GM21360 (cell line): ENCODE measurements around the gene CDCA7L.

Experiments
- ATAC-seq: cut with Tn5 transposase; IDR thresholded peaks from one replicate; pipeline ENCODE4 v1.9.1; 2021; ENCODE audit warnings: mild to moderate bottlenecking, moderate library complexity; ENCODE audit not compliant: unreplicated experiment

The CDCA7L gene, protein sequence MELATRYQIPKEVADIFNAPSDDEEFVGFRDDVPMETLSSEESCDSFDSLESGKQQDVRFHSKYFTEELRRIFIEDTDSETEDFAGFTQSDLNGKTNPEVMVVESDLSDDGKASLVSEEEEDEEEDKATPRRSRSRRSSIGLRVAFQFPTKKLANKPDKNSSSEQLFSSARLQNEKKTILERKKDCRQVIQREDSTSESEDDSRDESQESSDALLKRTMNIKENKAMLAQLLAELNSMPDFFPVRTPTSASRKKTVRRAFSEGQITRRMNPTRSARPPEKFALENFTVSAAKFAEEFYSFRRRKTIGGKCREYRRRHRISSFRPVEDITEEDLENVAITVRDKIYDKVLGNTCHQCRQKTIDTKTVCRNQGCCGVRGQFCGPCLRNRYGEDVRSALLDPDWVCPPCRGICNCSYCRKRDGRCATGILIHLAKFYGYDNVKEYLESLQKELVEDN

DNA sequence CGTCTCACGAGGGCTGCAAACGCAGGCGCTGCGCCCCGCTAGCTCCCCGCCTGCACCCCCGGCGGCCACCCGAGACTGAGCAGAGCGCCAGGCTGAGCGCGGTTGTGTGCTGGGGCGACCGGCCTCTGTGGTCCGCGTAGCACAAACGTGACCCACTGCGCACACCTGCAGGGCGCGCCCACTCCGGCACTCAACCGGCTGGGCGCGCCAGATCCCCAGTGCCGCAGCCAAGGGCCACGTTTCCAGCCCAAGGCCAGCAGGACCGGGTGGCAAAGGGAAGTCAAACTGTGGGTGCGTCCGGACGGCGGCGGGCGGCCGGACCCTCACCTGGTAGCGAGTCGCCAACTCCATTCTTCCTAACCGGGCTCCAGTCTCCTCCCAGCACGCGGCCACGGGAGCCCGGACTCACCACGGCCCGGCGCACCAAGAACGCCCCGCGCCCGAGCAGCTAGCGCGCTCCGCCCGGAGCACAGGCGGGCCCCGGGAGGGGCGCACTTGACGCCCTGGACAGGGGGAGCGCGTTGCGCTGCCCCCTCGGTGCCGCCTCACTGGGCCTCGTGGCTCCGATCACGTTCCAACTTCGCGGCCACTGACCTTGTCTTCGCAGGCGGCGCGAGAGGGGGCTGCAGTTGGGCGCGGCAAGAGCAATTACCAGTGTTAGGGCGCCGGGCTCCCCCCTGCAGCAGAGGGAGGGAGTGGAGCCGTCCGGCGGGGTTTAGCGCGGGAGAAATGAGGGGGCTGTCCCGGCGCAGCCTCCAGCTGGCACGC, at the start of gene CDCA7L:
CDCA7L (minus strand) TSS at position 446 of the 768 bp plus-strand sequence; CDS start at position 351, 95 bp downstream.
- peak; percentile 79 for ATAC-seq

DNA sequence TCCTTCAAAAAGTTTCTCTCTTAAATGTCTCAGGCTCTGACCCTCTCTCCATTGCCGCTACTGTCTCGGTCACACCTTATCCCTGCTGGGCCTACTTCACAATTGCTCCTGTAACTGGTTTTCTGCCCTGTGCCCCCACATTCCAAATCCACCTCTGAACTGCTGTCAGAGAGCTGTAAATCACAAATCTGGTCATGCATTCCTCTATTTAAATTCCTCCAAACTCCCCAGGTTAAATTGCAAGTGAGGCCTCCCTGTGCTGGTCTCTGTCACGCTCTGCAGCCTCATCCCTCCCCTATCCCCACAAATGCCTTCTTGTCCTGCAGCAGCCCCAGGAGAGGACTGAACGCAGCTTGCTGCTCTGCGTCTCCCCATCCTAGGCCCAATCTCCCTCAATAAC, 40.4 kb upstream of the CDCA7L start:
- no peak for ATAC-seq

DNA sequence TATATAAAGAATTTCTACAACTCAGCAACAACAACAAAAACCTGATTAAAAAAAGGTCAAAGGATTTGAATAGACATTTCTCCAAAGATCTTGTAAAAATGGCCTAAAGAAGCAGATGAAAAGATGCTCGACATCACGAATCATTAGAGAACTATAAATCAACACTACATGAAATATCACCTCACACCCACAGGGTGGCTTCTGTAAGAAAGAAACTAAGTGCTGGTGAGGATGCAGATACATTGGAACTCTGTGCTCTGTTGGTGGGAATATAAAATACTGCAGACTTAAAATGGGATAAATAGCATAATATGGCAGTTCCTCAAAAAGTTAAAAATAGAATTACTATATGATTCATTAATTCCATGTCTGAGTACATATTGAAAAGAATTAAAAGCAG, 38.3 kb upstream of the CDCA7L start:
- no peak for ATAC-seq

DNA sequence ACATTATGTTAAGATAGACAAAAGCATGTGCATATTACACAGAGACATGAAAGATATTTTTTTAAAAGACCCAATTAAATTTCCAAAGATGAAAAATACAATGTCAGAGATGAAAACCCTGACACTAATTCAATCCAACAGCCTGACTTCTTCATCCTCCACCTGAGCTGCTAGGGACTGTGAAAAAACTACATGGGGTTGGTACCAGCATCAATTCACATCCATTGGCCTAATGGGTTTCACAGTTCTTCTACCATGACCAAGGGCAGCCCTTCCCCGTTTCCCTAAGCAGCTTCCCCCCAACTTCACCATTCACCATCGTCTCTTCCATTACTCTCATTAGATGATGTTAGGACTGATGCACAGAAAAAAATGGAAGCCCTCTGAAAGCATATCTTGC, 37.4 kb upstream of the CDCA7L start:
- no peak for ATAC-seq

DNA sequence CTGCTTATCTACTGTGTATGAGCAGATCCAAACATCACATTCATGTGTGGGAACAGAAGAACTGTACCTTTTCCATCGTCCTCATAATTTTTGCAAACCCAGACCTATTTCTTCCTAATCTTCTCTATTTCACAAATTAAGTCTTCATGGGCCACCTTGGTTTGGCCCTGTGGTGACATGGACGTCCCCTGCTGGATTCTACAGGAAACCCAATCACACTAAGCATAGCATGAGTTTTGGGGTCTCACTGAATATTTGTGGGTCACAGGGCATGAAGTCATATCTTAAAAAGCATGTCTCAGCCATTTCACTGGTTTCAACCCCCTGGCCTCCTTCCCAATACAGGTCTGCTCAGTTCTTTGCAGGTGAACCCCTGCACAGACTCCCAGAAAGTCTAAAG, 35.8 kb upstream of the CDCA7L start:
- ATAC-seq, result no peak

DNA sequence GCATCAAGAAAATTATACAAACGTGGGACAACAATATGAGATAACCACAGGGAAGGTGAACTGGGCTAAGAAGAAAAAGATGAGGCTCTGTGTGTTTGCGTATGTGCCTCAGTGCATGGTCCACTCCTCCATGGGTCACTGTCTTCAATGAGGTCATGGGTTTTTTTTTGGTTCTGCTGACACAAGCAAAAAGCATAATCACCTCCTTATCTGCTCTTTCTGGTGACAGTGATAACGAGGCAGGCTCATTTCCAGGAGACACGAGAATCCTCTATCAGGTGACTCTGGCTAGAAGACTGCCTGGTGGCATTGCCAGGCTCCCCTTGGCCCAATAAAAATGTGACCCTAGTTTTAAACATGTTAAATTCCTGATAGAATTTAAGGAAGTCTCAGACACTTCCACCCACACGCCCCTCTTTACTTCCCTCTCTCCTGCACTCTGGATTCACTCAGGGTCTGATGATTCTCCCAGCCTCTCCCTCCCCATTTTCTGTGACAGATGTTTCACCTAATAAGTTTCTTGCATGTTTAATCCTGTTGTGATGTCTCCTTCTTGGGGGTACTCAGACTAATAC, 35.3 kb upstream of the CDCA7L start:
- no peak for ATAC-seq

DNA sequence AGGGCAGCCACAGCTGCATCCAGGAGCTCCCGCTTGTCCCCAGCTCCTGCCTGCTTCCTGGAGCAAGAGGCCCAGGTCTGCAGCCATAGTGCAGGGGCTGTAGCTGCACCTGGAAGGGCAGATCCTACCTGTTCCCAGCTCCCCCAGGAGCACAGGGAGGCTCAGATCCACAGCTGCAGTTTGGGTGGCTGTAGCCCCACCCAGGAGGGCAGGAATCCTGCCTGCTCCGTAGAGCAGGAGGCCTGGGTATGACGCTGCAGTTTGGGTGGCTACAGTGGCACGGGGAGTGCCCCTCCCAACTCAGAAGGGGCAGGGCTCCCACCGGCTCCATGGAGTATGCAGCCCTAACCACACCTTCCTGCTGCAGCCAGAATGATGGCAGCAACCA, 26.7 kb upstream of the CDCA7L start:
- ATAC-seq, result no peak

DNA sequence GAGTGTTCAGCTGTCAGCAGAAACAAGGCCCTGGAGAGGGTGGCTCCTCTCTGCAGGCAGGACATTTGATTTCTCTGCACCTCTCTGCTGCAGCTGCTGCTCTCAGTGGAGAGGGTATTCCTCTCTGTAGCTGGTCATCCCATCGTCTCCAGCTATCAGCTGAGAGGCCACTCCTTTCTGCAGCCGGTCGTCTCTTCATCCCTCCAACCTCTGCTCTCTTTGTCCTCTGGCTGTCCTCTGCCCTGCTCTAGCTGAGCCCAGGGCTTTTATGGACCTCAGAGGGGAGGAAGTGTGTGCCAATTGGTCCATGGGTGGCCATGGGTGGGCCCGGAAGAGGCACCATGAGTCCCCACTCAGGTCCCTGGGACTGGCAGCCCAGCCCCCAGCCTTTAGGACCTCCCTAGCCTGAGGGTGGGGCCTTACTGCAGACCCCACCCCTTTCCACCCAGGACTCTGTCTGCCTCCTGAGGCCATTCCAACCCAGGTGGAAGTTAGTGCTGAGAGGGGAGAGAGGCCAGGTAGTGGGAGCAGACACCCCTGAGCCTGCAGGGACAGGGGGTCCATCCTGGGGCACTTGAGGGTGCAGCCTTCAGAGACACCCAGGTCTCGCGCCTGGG, 26.2 kb upstream of the CDCA7L start:
- ATAC-seq, result no peak

DNA sequence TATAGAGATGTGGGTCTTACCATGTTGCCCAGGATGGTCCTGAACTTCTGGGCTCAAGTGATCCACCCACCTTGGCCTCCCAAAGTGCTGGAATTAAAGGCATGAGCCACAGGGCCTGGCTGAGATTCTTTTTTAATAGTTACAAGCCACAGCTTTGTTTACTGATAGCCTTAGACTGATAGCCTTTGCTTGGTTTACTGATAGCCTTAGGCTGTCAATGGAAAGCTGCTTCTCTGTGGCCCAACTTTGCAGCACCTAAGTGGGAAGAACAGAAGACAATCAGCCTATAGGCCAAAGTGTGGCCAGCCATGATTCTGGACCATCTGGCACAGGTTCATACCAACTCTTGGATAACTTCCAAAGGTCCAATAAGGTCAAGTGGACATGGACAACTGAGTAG, 24.1 kb upstream of the CDCA7L start:
- no peak for ATAC-seq

DNA sequence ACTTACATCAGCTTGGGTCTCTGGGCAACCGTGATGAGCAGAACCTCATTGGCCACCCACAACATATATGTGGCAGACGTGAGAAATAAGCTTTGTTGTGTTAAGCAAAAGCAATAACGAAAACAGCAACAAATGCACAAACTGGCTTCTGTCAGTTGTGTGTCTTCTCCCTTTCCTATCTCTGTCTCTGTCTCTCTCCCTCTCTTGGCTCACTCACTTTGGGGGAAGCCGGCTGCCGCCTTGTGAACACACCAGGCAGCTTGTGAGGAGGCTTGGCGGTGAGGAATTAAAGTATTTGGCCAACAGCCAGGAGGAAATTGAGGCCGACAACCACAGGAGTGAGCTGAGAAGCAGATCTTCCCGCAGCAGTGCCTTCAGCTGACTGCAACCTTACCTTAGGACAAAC, 21.9 kb upstream of the CDCA7L start:
- no peak for ATAC-seq

DNA sequence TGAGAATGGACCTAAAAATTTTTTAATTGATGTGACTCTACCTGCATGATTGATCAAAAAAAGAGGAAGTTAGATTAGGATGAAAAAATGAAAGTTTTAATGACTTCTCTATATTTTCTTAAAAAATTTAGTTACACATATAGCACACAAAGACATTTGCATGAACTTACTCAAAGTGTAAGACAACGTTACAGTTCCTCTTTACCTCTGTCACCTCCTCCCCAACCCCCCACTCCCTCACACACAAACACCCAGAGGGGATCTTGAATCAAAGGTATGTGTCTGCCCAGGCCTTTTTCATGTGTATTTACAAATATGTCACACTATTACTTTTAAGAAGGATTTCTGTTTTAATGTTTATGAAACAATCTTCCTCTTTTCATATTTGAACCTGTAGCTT, 20.6 kb upstream of the CDCA7L start:
- peak; percentile 93 for ATAC-seq

DNA sequence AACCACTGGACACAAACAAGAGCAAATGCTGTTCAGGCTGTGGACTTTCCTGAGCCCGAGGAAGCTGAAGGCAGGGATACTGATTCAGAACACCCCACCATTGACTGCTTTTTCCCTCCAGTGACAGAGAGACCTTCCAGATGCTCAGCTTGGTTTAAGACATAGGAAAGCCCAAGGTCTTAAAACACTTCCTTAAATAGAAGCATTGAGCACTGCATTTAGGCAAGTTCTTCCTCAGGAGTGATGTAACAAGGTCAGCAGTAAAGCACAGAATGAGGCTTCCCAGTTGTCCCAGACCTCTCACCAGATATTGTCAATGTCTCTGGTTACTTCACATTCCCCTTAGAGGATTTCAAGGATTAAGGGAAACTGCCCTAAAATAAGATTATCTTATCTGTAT, 19.6 kb upstream of the CDCA7L start:
- no peak for ATAC-seq

DNA sequence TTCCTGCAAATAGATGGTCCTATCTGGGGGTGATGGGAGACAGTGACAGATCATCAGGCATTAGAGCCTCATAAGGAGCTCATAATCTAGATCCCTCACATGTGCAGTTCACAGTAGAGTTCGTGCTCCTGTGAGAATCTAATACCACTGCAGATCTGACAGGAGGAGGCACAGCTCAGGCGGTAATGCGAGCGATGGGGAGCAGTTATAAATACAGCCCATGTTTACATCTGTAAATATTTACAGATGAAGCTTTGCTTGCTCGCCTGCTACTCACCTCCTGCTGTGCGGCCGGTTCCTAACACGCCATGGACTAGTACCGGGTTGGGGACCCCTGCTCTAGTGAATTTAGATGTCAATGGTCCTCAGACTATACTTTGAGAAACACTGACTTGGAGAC, 17.0 kb upstream of the CDCA7L start:
- no peak for ATAC-seq

DNA sequence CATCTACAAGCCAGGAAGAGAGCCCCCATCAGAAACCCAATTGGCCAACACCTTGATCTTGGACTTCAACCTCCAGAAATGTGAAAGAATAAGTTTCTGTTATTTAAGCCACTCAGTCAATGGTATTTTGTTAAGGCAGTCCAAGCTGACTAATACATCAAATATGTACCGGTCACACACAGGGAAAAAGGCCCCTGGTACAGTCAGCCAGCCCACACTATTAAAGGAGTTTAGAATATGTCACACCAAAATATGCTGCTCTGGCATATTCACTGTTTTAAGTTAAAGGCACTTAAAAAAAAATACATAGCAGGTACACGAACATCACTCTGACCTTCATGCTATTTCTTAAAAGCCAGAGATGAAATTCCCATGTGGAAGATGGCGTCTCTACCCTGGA, 15.2 kb upstream of the CDCA7L start:
- no peak for ATAC-seq

DNA sequence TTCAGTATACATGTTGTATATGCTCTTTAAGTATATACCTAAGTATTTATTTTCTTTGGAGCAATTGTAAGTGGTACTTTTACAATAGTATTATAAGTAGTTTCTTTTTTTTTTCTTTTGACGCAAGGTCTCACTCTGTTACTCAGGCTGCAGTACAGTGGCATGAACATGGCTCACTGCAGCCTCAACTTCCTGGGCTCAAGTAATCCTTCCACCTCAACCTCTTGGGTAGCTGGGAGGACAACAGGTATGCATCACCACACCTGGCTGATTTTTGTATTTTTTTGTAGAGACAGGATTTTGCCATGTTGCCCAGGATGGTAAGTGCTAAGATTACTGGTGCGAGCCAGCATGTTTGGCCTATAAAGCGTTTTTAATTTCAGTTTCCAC, 13.7 kb upstream of the CDCA7L start:
- no peak for ATAC-seq

DNA sequence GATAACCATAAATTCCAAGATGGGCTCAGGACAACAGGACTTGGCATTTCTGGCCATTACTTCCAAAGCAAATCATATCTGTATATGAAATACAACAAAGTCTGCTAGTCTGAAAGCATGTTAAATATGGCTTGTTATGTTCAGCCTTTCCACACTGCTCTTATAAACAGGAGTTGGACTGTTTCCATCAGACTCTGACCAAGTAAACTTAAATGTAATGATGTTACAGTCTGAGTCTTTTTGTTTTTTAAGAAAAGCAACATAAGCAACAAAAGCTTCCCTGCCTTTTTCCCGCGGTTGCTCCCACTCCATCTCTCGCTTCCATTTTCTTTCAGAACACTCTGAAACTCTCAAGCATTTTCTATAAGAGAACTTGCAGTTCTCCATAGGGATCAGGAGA, 8.1 kb upstream of the CDCA7L start:
- no peak for ATAC-seq

DNA sequence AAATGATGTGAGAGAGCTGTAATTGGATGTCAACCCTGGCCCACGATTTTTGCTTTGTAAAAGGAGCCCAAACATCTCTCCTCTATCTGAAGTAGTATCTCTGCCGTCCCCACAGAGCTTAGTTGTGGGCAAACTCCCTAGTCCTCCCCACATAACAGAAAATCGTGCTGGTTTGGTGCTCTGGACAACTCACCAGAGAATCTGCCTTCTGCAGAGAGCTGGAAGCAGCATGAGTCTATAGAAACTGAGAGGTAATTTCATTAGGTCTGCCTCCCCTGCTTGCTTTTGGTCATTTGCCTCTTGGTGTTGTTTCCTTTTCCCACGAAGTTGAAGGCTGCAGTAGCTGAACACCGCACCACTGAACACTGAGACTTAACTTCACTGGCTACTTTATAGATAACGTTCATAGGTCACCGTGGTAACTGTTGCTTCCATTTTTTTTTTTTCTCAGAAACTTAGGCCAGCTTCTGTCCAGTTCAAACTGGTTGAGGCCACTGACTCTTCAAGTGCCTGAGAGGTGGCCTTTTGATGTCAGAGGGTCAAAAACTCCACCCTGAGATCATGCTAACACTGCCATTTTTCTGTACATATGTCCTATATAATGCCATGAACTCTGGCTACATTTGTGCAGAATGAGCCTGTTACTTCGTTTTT, 3.3 kb upstream of the CDCA7L start:
- no peak for ATAC-seq

DNA sequence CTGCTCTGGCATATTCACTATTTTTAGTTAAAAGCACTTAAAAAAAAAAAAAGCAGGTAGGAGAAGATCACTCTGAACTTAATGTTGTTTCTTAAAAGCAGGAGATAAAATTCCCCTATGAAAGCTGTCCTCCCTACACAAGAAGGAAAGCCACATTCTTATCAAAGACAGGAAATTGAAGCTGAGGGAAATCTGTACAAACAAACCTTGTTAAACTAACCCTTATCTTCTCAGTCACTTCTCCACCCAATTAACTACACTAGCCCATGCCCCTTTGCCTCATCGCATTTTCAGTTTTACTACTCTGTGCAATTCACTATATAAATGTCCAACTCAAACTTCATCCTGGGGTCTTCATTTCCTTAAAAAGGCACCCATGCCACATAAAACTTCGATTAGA, 2.7 kb upstream of the CDCA7L start:
- ATAC-seq, result no peak

DNA sequence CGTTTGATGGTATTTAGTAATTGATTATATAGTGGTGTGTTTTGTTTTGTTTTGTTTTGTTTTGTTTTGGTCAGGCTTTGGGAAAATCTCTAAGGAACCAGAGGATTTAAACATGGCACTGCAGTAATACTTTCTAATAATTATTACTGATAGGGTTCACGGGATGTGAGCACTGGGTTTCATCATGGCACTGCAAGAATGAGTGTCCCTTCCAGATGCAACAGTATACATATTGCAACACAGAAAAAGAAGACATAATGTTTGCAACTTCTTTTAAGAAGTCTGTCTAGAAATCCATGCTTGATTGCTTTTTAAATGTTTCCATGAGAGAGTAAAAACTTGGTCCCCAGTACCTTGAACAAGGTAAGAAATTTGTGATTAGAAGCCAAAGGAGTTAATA, 2.2 kb upstream of the CDCA7L start:
- ATAC-seq, result no peak

DNA sequence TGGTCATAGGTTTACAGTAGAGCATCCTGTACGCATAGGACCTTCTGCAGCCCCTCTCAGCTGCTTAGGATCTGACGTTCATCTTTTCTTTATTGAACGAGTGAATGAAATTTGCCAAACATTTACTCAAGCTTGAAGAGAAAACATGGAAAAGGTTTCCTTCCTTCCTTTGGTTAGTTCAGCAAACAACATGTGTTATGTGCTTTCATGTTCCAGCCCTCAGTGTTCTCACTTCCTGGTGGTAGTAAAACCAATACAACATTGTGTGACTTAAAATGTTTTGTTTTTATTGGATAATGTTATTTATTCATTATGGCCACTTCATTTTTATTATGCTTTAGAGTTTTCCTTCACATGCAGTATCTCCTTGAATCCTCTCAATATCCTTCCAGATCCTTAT, 1.4 kb upstream of the CDCA7L start:
- ATAC-seq, result no peak

DNA sequence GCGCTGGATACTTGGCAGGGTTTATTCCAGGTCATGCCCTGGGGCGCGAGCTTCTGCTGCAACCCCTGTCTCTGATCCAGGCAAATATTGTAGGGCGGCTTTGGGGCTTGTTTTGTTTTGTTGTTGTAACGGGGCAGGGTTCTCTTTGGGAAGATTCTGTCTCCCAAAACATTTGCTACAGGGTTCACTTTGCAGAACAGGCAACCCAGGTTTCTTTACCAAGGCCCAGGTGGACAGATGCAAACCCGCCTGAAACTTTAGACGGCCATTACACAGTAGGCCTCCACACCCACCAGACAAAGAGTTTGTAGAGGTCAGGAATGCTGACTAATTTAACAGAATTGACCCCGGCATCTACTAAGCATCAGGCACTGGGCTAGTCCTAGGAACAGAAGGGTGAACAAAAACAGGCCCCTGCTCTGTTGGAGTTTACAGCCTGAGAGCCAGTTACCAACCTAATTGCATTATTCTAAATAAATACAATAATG, 567 bp upstream of the CDCA7L start:
- ATAC-seq, result no peak
